ENCODE measurements around the gene SEC14L6.
"Not testable (repeated sequence)": the region's sequence is repeated elsewhere in the genome, so short reads cannot be mapped to it uniquely, and the experiment has no call there.

The SEC14L6 gene

GRCh38 chr22:30547188-30547587 is 647 bp upstream of the SEC14L6 start:
- H3K36me3 ChIP-seq (ENCODE audit: control insufficient read depth, low read length) = no peaks in the 10 kb centered on the region
- peaks cover 3% of the 10 kb centered on the region; the same call in 1 of the 2 replicates for H3K27me3 ChIP-seq (ENCODE audit: control insufficient read depth, low read length)
- no peak overlapping the region for H3K4me3 ChIP-seq (ENCODE audit: low read length)
- H3K9me2 ChIP-seq (replicated peaks; ENCODE audit: control insufficient read depth, low read length) = no peaks in the 10 kb centered on the region
- H3K79me2 ChIP-seq (ENCODE audit: control insufficient read depth, low read length) = no peaks in the 10 kb centered on the region
- H3K4me2 ChIP-seq (ENCODE audit: low read length) = no peak overlapping the region
- TF ChIP-seq CTCF (IDR thresholded peaks at IDR 0.05; ENCODE audit: low read depth, low read length, poor library complexity, severe bottlenecking) (no peak), EZH2phosphoT487 (IDR thresholded peaks at IDR 0.05; ENCODE audit: borderline replicate concordance, low read length) (no peak)
- H3K27ac ChIP-seq (ENCODE audit: low read depth, low read length) = no peak overlapping the region
- no peaks in the 10 kb centered on the region for H3K4me1 ChIP-seq (ENCODE audit: control insufficient read depth, low read length)
- no peaks in the 10 kb centered on the region for H3K9me3 ChIP-seq (ENCODE audit: control insufficient read depth, insufficient read depth, low read length)
- no peaks in the 10 kb centered on the region for H4K20me1 ChIP-seq (ENCODE audit: control insufficient read depth, insufficient read depth, low read depth, low read length)
- H3F3A ChIP-seq (ENCODE audit: control insufficient read depth, insufficient read depth) = no peaks in the 10 kb centered on the region

GRCh38 chr22:30542811-30543188 is 3.7 kb downstream of the SEC14L6 start:
- Histone ChIP-seq H3K4me2 (ENCODE audit: low read length) (no peak overlapping the region), H3K4me1 (ENCODE audit: control insufficient read depth, low read length) (no peaks in the 10 kb centered on the region), H3K36me3 (ENCODE audit: control insufficient read depth, low read length) (no peaks in the 10 kb centered on the region), H3K9me2 (replicated peaks; ENCODE audit: control insufficient read depth, low read length) (no peaks in the 10 kb centered on the region), H3K79me2 (ENCODE audit: control insufficient read depth, low read length) (no peaks in the 10 kb centered on the region), H3K27me3 (ENCODE audit: control insufficient read depth, low read length) (peaks cover 3% of the 10 kb centered on the region; the same call in 1 of the 2 replicates), H3K9me3 (ENCODE audit: control insufficient read depth, insufficient read depth, low read length) (no peaks in the 10 kb centered on the region), H3K4me3 (ENCODE audit: low read length) (no peak overlapping the region), H3K27ac (ENCODE audit: low read depth, low read length) (no peak overlapping the region), H4K20me1 (ENCODE audit: control insufficient read depth, insufficient read depth, low read depth, low read length) (no peaks in the 10 kb centered on the region), H3F3A (ENCODE audit: control insufficient read depth, insufficient read depth) (no peaks in the 10 kb centered on the region)
- TF ChIP-seq CTCF (IDR thresholded peaks at IDR 0.05; ENCODE audit: low read depth, low read length, poor library complexity, severe bottlenecking) (no peak), EZH2phosphoT487 (IDR thresholded peaks at IDR 0.05; ENCODE audit: borderline replicate concordance, low read length) (no peak)

- TF ChIP-seq EZH2phosphoT487 (IDR thresholded peaks at IDR 0.05; ENCODE audit: borderline replicate concordance, low read length) (no peak), CTCF (IDR thresholded peaks at IDR 0.05; ENCODE audit: low read depth, low read length, poor library complexity, severe bottlenecking) (no peak)
- Histone ChIP-seq H3K4me3 (ENCODE audit: low read length) (no peak overlapping the region), H3K36me3 (ENCODE audit: control insufficient read depth, low read length) (no peaks in the 10 kb centered on the region), H3K4me2 (ENCODE audit: low read length) (no peak overlapping the region), H3K9me2 (replicated peaks; ENCODE audit: control insufficient read depth, low read length) (no peaks in the 10 kb centered on the region), H3K4me1 (ENCODE audit: control insufficient read depth, low read length) (no peaks in the 10 kb centered on the region), H3K79me2 (ENCODE audit: control insufficient read depth, low read length) (no peaks in the 10 kb centered on the region), H3K27me3 (ENCODE audit: control insufficient read depth, low read length) (peaks cover 3% of the 10 kb centered on the region; the same call in 1 of the 2 replicates), H3K27ac (ENCODE audit: low read depth, low read length) (no peak overlapping the region), H3K9me3 (ENCODE audit: control insufficient read depth, insufficient read depth, low read length) (no peaks in the 10 kb centered on the region), H3F3A (ENCODE audit: control insufficient read depth, insufficient read depth) (no peaks in the 10 kb centered on the region), H4K20me1 (ENCODE audit: control insufficient read depth, insufficient read depth, low read depth, low read length) (no peaks in the 10 kb centered on the region)
These were observed 4.4 kb downstream of the SEC14L6 start for GRCh38 chr22:30541961-30542810.

- not testable (repeated sequence) for H3K27me3 ChIP-seq (ENCODE audit: control insufficient read depth, low read length); H3F3A ChIP-seq (ENCODE audit: control insufficient read depth, insufficient read depth); H3K4me1 ChIP-seq (ENCODE audit: control insufficient read depth, low read length); H3K4me3 ChIP-seq (ENCODE audit: low read length); H3K9me2 ChIP-seq (replicated peaks; ENCODE audit: control insufficient read depth, low read length); H3K36me3 ChIP-seq (ENCODE audit: control insufficient read depth, low read length); H3K9me3 ChIP-seq (ENCODE audit: control insufficient read depth, insufficient read depth, low read length); H4K20me1 ChIP-seq (ENCODE audit: control insufficient read depth, insufficient read depth, low read depth, low read length); H3K4me2 ChIP-seq (ENCODE audit: low read length); H3K79me2 ChIP-seq (ENCODE audit: control insufficient read depth, low read length); H3K27ac ChIP-seq (ENCODE audit: low read depth, low read length)
These were observed 5.0 kb downstream of the SEC14L6 start for GRCh38 chr22:30541511-30541910.

Measured in DOHH2 (cell line).